ENCODE results near the gene NTHL1. TPM values are rescaled to one million over a fixed set of nuclear protein-coding genes. Genes with fewer than 3 reads are reported as not detected.

The NTHL1 gene
- polyA plus RNA-seq, 1 experiment = 21.0 TPM

- no peak for TF ChIP-seq CTCF (IDR thresholded peaks at IDR 0.05; ENCODE audit: insufficient read depth, low read depth, low read length)
- CTCF ChIA-PET = interaction anchor here (1.7 to 4.2 kb wide), 3 partner anchors 31 to 127 kb away, joined by 9 to 34 read pairs (median 11); no protein-coding TSS in a partner anchor
- POLR2A ChIA-PET = no interaction called here
Observed at GRCh38 chr16:2025251-2025650, 22.4 kb downstream of the NTHL1 start.

GRCh38 chr16:2024032-2024420 lies 23.6 kb downstream of the NTHL1 start:
- Histone ChIP-seq H3K36me3 (ENCODE audit: control insufficient read depth, insufficient read depth, low read length) (no peaks in the 10 kb centered on the region), H3K27me3 (ENCODE audit: control insufficient read depth, insufficient read depth, low read length) (peaks cover 4% of the 10 kb centered on the region; the same call in 1 of the 2 replicates), H3K4me3 (ENCODE audit: low read depth, low read length) (no peak overlapping the region)
- DNase-seq (ENCODE audit: low read depth) = no peak
- TF ChIP-seq CTCF (IDR thresholded peaks at IDR 0.05; ENCODE audit: insufficient read depth, low read depth, low read length) = no peak
- ChIA-PET POLR2A (interaction anchor here (1.5 kb wide), 1 partner anchor 131 kb away, joined by 4 read pairs; the partner anchor contains the start of gene TRAF7), CTCF (interaction anchor here (0.6 to 4.2 kb wide), 19 partner anchors 8 to 130 kb away, joined by 3 to 34 read pairs (median 8); partner anchors contain the start of genes NTHL1 and TSC2)

More at GRCh38 chr16:2025251-2025650, 22.4 kb downstream of the NTHL1 start:
- DNase-seq (ENCODE audit: low read depth) = no peak
- no peaks in the 10 kb centered on the region for H3K27me3 ChIP-seq (ENCODE audit: control insufficient read depth, insufficient read depth, low read length)
- H3K36me3 ChIP-seq (ENCODE audit: control insufficient read depth, insufficient read depth, low read length) = peaks cover 8% of the 10 kb centered on the region
- H3K4me3 ChIP-seq (ENCODE audit: low read depth, low read length) = no peak overlapping the region

GRCh38 chr16:2023092-2024031 lies 24.3 kb downstream of the NTHL1 start:
- TF ChIP-seq CTCF (IDR thresholded peaks at IDR 0.05; ENCODE audit: insufficient read depth, low read depth, low read length) = peak; percentile 89
- peaks cover 6% of the 10 kb centered on the region; the same call in 1 of the 2 replicates for H3K27me3 ChIP-seq (ENCODE audit: control insufficient read depth, insufficient read depth, low read length)
- peak overlapping the region; percentile 18 for H3K4me3 ChIP-seq (ENCODE audit: low read depth, low read length)
- ChIA-PET CTCF (interaction anchor here (0.6 to 4.2 kb wide), 42 partner anchors 9 to 1055 kb away, joined by 3 to 34 read pairs (median 5); partner anchors contain the start of genes NTHL1, TRAF7 and TSC2), POLR2A (interaction anchor here (0.6 to 1.5 kb wide), 3 partner anchors 117 to 153 kb away, joined by 4 to 22 read pairs (median 5); partner anchors contain the start of gene TRAF7)
- no peak for DNase-seq (ENCODE audit: low read depth)
- no peaks in the 10 kb centered on the region for H3K36me3 ChIP-seq (ENCODE audit: control insufficient read depth, insufficient read depth, low read length)

- TF ChIP-seq CTCF (IDR thresholded peaks at IDR 0.05; ENCODE audit: insufficient read depth, low read depth, low read length) = no peak
- H3K4me3 ChIP-seq (ENCODE audit: low read depth, low read length) = peak overlapping the region; percentile 4
- peaks cover 6% of the 10 kb centered on the region; the same call in 1 of the 2 replicates for H3K27me3 ChIP-seq (ENCODE audit: control insufficient read depth, insufficient read depth, low read length)
- ChIA-PET POLR2A (interaction anchor here (0.5 to 0.6 kb wide), 3 partner anchors 43 to 152 kb away, joined by 3 to 22 read pairs (median 5); no protein-coding TSS in a partner anchor), CTCF (interaction anchor here (0.6 to 4.2 kb wide), 37 partner anchors 9 to 1054 kb away, joined by 3 to 34 read pairs (median 4); partner anchors contain the start of gene TRAF7)
- DNase-seq (ENCODE audit: low read depth) = no peak
- H3K36me3 ChIP-seq (ENCODE audit: control insufficient read depth, insufficient read depth, low read length) = no peaks in the 10 kb centered on the region
Observed at GRCh38 chr16:2022723-2023091, 24.9 kb downstream of the NTHL1 start.

All from BJ (cell line).